Activated CD4-positive, alpha-beta memory T cell treated with anti-CD3 and anti-CD28 coated beads, Interleukin-2, amount 10 ng/mL, durations not matched to agents 7 days and 5 days (primary cell): ENCODE results near the gene PGS1. TPM values are rescaled to one million over a fixed set of nuclear protein-coding genes. Genes with fewer than 3 reads are reported as not detected.
A peak's percentile ranks its signal among the peaks of the same experiment; 100 is the strongest.

Source experiments
- CTCF ChIA-PET: fragments of 350-600 bp; sonication (Branson Sonifier 250); formaldehyde crosslinking; loops from one replicate; lab custom pipeline; 2021; ENCODE audit warnings: antibody characterized with exemption, inconsistent platforms; lab: Charles Lee
- POLR2A ChIA-PET: fragments of 350-600 bp; sonication (Branson Sonifier 250); formaldehyde crosslinking; loops from one replicate; lab custom pipeline; 2021; ENCODE audit warnings: antibody characterized with exemption; lab: Charles Lee
- DNase-seq: peaks from one replicate; pipeline ENCODE4 v3.0.0-alpha.2; 2020
- H3K27ac Mint-ChIP-seq: one replicate; pipeline ENCODE4 v1.8.0; 2021; ENCODE audit warnings: mild to moderate bottlenecking, mixed read lengths
- H3K27me3 Mint-ChIP-seq: one replicate; pipeline ENCODE4 v1.8.0; 2021; ENCODE audit warnings: mixed read lengths
- H3K36me3 Mint-ChIP-seq: one replicate; pipeline ENCODE4 v1.8.0; 2021; ENCODE audit warnings: low read depth, mixed read lengths
- H3K4me1 Mint-ChIP-seq: one replicate; pipeline ENCODE4 v1.8.0; 2021; ENCODE audit warnings: mixed read lengths
- H3K4me3 Mint-ChIP-seq: one replicate; pipeline ENCODE4 v1.8.0; 2021; ENCODE audit warnings: mild to moderate bottlenecking, mixed read lengths
- H3K9me3 Mint-ChIP-seq: one replicate; pipeline ENCODE4 v1.8.0; 2021; ENCODE audit warnings: mixed read lengths
- total RNA-seq, 2 experiments: library from RNA; stranded (reverse); gene quantifications; one replicate each; pipeline ENCODE4 v1.2.3, GENCODE V29; 2021

Gene PGS1
- total RNA-seq, 2 experiments from 2014 or later = 70.7 to 75.5 TPM

- Mint-ChIP-seq H3K4me3 (no peak overlapping the region), H3K36me3 (peaks cover 80% of the 10 kb centered on the region)
- CTCF ChIA-PET = interaction anchor here (1.0 to 1.2 kb wide), 2 partner anchors 36 to 145 kb away, joined by 3 read pairs; no protein-coding TSS in a partner anchor
Measured at GRCh38 chr17:78396441-78397337, 18.2 kb downstream of the PGS1 start.

GRCh38 chr17:78397681-78398101 lies 19.2 kb downstream of the PGS1 start:
- CTCF ChIA-PET = no interaction called here
- Mint-ChIP-seq H3K4me1 (peaks cover 7% of the 10 kb centered on the region), H3K27me3 (no peaks in the 10 kb centered on the region), H3K9me3 (no peaks in the 10 kb centered on the region), H3K36me3 (peaks cover 83% of the 10 kb centered on the region), H3K4me3 (no peak overlapping the region), H3K27ac (peak overlapping the region; percentile 31)
- POLR2A ChIA-PET = no interaction called here
- DNase-seq = no peak

More at GRCh38 chr17:78396441-78397337, 18.2 kb downstream of the PGS1 start:
- Mint-ChIP-seq H3K27me3 (no peaks in the 10 kb centered on the region), H3K9me3 (no peaks in the 10 kb centered on the region), H3K4me1 (peaks cover 15% of the 10 kb centered on the region), H3K27ac (no peak overlapping the region)
- POLR2A ChIA-PET = interaction anchor here (1.6 kb wide), 1 partner anchor 15 kb away, joined by 6 read pairs; no protein-coding TSS in a partner anchor
- no peak for DNase-seq

GRCh38 chr17:78398390-78398789 lies 19.9 kb downstream of the PGS1 start:
- H3K9me3 Mint-ChIP-seq = no peaks in the 10 kb centered on the region
- H3K27ac Mint-ChIP-seq = peak overlapping the region; percentile 31
- H3K36me3 Mint-ChIP-seq = peaks cover 88% of the 10 kb centered on the region
- no peak for DNase-seq
- ChIA-PET POLR2A (no interaction called here), CTCF (no interaction called here)
- H3K4me1 Mint-ChIP-seq = peaks cover 5% of the 10 kb centered on the region
- H3K27me3 Mint-ChIP-seq = no peaks in the 10 kb centered on the region
- no peak overlapping the region for H3K4me3 Mint-ChIP-seq

GRCh38 chr17:78399028-78399692 lies 20.7 kb downstream of the PGS1 start:
- Mint-ChIP-seq H3K27me3 (no peaks in the 10 kb centered on the region), H3K4me1 (peaks cover 3% of the 10 kb centered on the region), H3K4me3 (no peak overlapping the region), H3K9me3 (no peaks in the 10 kb centered on the region), H3K27ac (no peak overlapping the region), H3K36me3 (peaks cover 89% of the 10 kb centered on the region)
- POLR2A ChIA-PET = interaction anchor here (0.7 kb wide), 1 partner anchor 21 kb away, joined by 3 read pairs; no protein-coding TSS in a partner anchor
- no peak for DNase-seq
- CTCF ChIA-PET = no interaction called here

GRCh38 chr17:78399693-78400144 lies 21.3 kb downstream of the PGS1 start:
- ChIA-PET CTCF (no interaction called here), POLR2A (no interaction called here)
- H3K9me3 Mint-ChIP-seq = no peaks in the 10 kb centered on the region
- peaks cover 3% of the 10 kb centered on the region for H3K4me1 Mint-ChIP-seq
- no peak for DNase-seq
- H3K4me3 Mint-ChIP-seq = no peak overlapping the region
- H3K36me3 Mint-ChIP-seq = peaks cover 91% of the 10 kb centered on the region
- no peak overlapping the region for H3K27ac Mint-ChIP-seq
- no peaks in the 10 kb centered on the region for H3K27me3 Mint-ChIP-seq

- no peak overlapping the region for H3K27ac Mint-ChIP-seq
- H3K36me3 Mint-ChIP-seq = peaks cover 90% of the 10 kb centered on the region
Measured at GRCh38 chr17:78400581-78401240, 22.3 kb downstream of the PGS1 start.

GRCh38 chr17:78401246-78401645 lies 22.8 kb downstream of the PGS1 start:
- peak overlapping the region; percentile 32 for H3K27ac Mint-ChIP-seq

More at GRCh38 chr17:78400581-78401240, 22.3 kb downstream of the PGS1 start:
- Mint-ChIP-seq H3K9me3 (no peaks in the 10 kb centered on the region), H3K4me3 (no peak overlapping the region), H3K27me3 (no peaks in the 10 kb centered on the region), H3K4me1 (peaks cover 7% of the 10 kb centered on the region)
- CTCF ChIA-PET = interaction anchor here (1.5 kb wide), 1 partner anchor 13 kb away, joined by 3 read pairs; no protein-coding TSS in a partner anchor
- DNase-seq = no peak
- POLR2A ChIA-PET = interaction anchor here (1.6 kb wide), 1 partner anchor 12 kb away, joined by 3 read pairs; no protein-coding TSS in a partner anchor

GRCh38 chr17:78401891-78402290 lies 23.4 kb downstream of the PGS1 start:
- POLR2A ChIA-PET = interaction anchor here (1.6 kb wide), 1 partner anchor 10 kb away, joined by 3 read pairs; no protein-coding TSS in a partner anchor
- Mint-ChIP-seq H3K36me3 (peaks cover 85% of the 10 kb centered on the region), H3K9me3 (no peaks in the 10 kb centered on the region), H3K4me1 (peaks cover 16% of the 10 kb centered on the region), H3K27me3 (no peaks in the 10 kb centered on the region), H3K27ac (no peak overlapping the region), H3K4me3 (no peak overlapping the region)
- CTCF ChIA-PET = interaction anchor here (1.1 to 1.5 kb wide), 2 partner anchors 14 to 21 kb away, joined by 3 read pairs; no protein-coding TSS in a partner anchor
- no peak for DNase-seq

More at GRCh38 chr17:78401246-78401645, 22.8 kb downstream of the PGS1 start:
- CTCF ChIA-PET = interaction anchor here (1.1 to 1.5 kb wide), 2 partner anchors 13 to 21 kb away, joined by 3 read pairs; no protein-coding TSS in a partner anchor
- Mint-ChIP-seq H3K4me1 (peaks cover 10% of the 10 kb centered on the region), H3K9me3 (no peaks in the 10 kb centered on the region), H3K36me3 (peaks cover 87% of the 10 kb centered on the region), H3K27me3 (no peaks in the 10 kb centered on the region), H3K4me3 (no peak overlapping the region)
- POLR2A ChIA-PET = interaction anchor here (1.6 kb wide), 1 partner anchor 11 kb away, joined by 3 read pairs; no protein-coding TSS in a partner anchor
- DNase-seq = no peak

GRCh38 chr17:78403822-78404221 lies 25.4 kb downstream of the PGS1 start:
- no peak overlapping the region for H3K4me3 Mint-ChIP-seq
- H3K27ac Mint-ChIP-seq = no peak overlapping the region
- no peaks in the 10 kb centered on the region for H3K27me3 Mint-ChIP-seq
- no peaks in the 10 kb centered on the region for H3K9me3 Mint-ChIP-seq
- DNase-seq = no peak
- H3K36me3 Mint-ChIP-seq = peaks cover 74% of the 10 kb centered on the region
- ChIA-PET POLR2A (interaction anchor here (1.3 to 1.4 kb wide), 2 partner anchors 13 to 22 kb away, joined by 4 read pairs; no protein-coding TSS in a partner anchor), CTCF (interaction anchor here (0.7 to 1.0 kb wide), 2 partner anchors 12 to 43 kb away, joined by 3 read pairs; no protein-coding TSS in a partner anchor)
- peaks cover 35% of the 10 kb centered on the region for H3K4me1 Mint-ChIP-seq

GRCh38 chr17:78406396-78406795 lies 27.9 kb downstream of the PGS1 start:
- Mint-ChIP-seq H3K9me3 (no peaks in the 10 kb centered on the region), H3K4me1 (peaks cover 56% of the 10 kb centered on the region), H3K4me3 (no peak overlapping the region), H3K27me3 (no peaks in the 10 kb centered on the region), H3K27ac (no peak overlapping the region), H3K36me3 (peaks cover 58% of the 10 kb centered on the region)
- POLR2A ChIA-PET = interaction anchor here (1.1 kb wide), 1 partner anchor 10 kb away, joined by 3 read pairs; no protein-coding TSS in a partner anchor
- DNase-seq = no peak
- CTCF ChIA-PET = interaction anchor here (1.0 kb wide), 1 partner anchor 46 kb away, joined by 3 read pairs; no protein-coding TSS in a partner anchor

- peaks cover 59% of the 10 kb centered on the region for H3K4me1 Mint-ChIP-seq
- H3K9me3 Mint-ChIP-seq = no peaks in the 10 kb centered on the region
- no peaks in the 10 kb centered on the region for H3K27me3 Mint-ChIP-seq
- H3K27ac Mint-ChIP-seq = peak overlapping the region; percentile 51
- no peak overlapping the region for H3K4me3 Mint-ChIP-seq
- ChIA-PET CTCF (interaction anchor here (1.0 kb wide), 1 partner anchor 46 kb away, joined by 3 read pairs; no protein-coding TSS in a partner anchor), POLR2A (interaction anchor here (1.1 kb wide), 1 partner anchor 10 kb away, joined by 3 read pairs; no protein-coding TSS in a partner anchor)
- peaks cover 52% of the 10 kb centered on the region for H3K36me3 Mint-ChIP-seq
- no peak for DNase-seq
Measured at GRCh38 chr17:78406920-78407319, 28.5 kb downstream of the PGS1 start.
